Aorta (tissue), 5 donors: ENCODE measurements around the gene ACSS1. TPM values are rescaled to one million over a fixed set of nuclear protein-coding genes. Genes with fewer than 3 reads are reported as not detected.
A peak's percentile ranks its signal among the peaks of the same experiment; 100 is the strongest.

Experiments
- ATAC-seq: fragments of 200-7000 bp; cut with Tn5 transposase; one replicate; pipeline ENCODE4 v1.9.1; 2022; ENCODE audit warnings: moderate library complexity; ENCODE audit not compliant: low FRiP score
- DNase-seq, 2 donors: peaks; one replicate each; pipeline ENCODE4 v3.0.0-alpha.2; 2020
- H3K27ac ChIP-seq, 2 donors: one replicate each; pipeline ENCODE4 v1.5.1; 2013; ENCODE audit warnings: low read length in 2 of 2, mild to moderate bottlenecking in 2 of 2, moderate library complexity in 2 of 2, control low read depth in 1 of 2, inconsistent platforms in 1 of 2, low read depth in 1 of 2
- H3K27me3 ChIP-seq, 2 donors: one replicate each; pipeline ENCODE4 v1.6.1; 2013; ENCODE audit warnings: control low read depth in 1 of 2, low read length in 1 of 2, mild to moderate bottlenecking in 1 of 2, moderate library complexity in 1 of 2; ENCODE audit not compliant: insufficient read depth in 2 of 2, control insufficient read depth in 1 of 2
- H3K36me3 ChIP-seq, 2 donors: one replicate each; pipeline ENCODE4 v1.6.1; 2013; ENCODE audit warnings: control low read depth in 1 of 2, low read length in 1 of 2, mild to moderate bottlenecking in 1 of 2; ENCODE audit not compliant: insufficient read depth in 2 of 2, control insufficient read depth in 1 of 2
- H3K4me1 ChIP-seq, 2 donors: one replicate each; pipeline ENCODE4 v1.6.1; 2013; ENCODE audit warnings: low read length in 2 of 2, control low read depth in 1 of 2, mild to moderate bottlenecking in 1 of 2, moderate library complexity in 1 of 2; ENCODE audit not compliant: insufficient read depth in 2 of 2, control insufficient read depth in 1 of 2
- H3K4me3 ChIP-seq, 2 donors: one replicate each; pipeline ENCODE4 v1.5.1; 2013; ENCODE audit warnings: low read length in 2 of 2, control low read depth in 1 of 2, mild to moderate bottlenecking in 1 of 2
- H3K9me3 ChIP-seq: one replicate; pipeline ENCODE4 v1.6.1; 2013; ENCODE audit warnings: mild to moderate bottlenecking, low read length; ENCODE audit not compliant: control insufficient read depth
- WGBS, 2 donors: extraction: QIAGEN DNeasy Blood & Tissue Kit; methylation state at CpG; one replicate each; pipeline ENCODE4 v1.1.7; 2013; 5-methylcytosine and 5-hydroxymethylcytosine counted together
- intact Hi-C, 2 donors: fragments of 100-400 bp; cut with DNase I; formaldehyde crosslinking; loops; one replicate each; pipeline versions ENCODE4 v1.14.2 to v1.15.0; 2022
- polyA plus RNA-seq, 2 donors: library from polyadenylated mRNA; stranded (reverse); fragments of 200-250 nt; gene quantifications; one replicate each; pipeline ENCODE4 v1.2.3, GENCODE V29; 2013
- total RNA-seq, 2 donors: library from RNA; stranded (reverse); fragmentation: NEBNext Ultra II Directional; extraction: Animal tissue kit (Norgen Biotek cat#: 25700); gene quantifications; one replicate each; pipeline ENCODE4 v1.2.1, GENCODE V29; 2021
- donor health status: healthy with polysubstance abuse.
- donor health status: Bipolar disorder and iron deficiency.
- donor health status: DM: no; HTN: no; CAD: no.
- donor health status: DM: no; HTN: no; CAD: no.
- donor health status: DM: yes; HTN: yes; CAD: no.

Gene ACSS1
- total and polyA plus RNA-seq, 4 donors, result 7.6 to 23.4 (median 18.3) TPM

DNA sequence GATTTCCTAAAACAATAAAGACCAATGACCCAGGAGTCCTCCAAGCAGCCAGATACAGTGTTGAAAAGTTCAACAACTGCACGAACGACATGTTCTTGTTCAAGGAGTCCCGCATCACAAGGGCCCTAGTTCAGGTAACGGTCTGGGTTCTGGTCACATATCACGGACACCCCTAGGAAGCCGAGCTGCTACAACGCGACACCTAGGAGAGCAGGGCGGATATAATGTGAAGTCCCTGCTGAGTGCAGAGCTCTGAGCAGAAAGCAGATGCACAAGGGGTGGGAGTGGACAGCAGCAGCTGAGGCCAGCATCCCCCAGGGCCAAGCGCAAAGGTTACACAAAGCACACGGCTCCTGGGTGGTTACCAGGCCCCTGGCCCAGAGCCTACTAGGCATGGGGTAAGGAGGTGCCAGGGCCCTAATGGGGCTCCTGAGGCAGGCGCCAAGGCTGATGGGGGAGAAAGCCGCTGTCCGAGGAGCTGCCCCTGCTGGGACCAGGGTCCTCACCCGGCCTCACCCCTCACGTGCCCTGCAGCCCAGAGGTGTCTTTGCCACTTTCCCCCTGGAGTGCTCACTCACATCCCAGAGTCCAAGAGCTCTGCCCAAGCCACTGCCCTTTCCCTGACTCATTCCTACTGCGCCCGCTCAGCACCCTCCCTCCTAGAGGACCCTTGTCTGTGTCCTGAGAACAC, 100.5 kb downstream of the ACSS1 start:
- no peaks in the 10 kb centered on the region for H3K36me3 ChIP-seq
- no peak overlapping the region for H3K4me3 ChIP-seq
- H3K4me1 ChIP-seq, result no peaks in the 10 kb centered on the region
- ATAC-seq (no peak), DNase-seq (peak; percentile 38 to 68)
- no peaks in the 10 kb centered on the region for H3K9me3 ChIP-seq
- no peaks in the 10 kb centered on the region for H3K27me3 ChIP-seq
- intact Hi-C loops, result no loop called here
- H3K27ac ChIP-seq, result no peak overlapping the region
- 92 to 93% methylated on average over 18 of the region's 18 CpGs for whole genome bisulfite sequencing, 2 donors

Other genes with a start within 250 kb of the ACSS1 start
- gene CST7, start 108.9 kb downstream of the ACSS1 start, total RNA-seq, result 1 to 10 TPM; 3.1 to 4.6 TPM
- gene CST7, start 108.9 kb downstream of the ACSS1 start, polyA plus RNA-seq, result 1 to 10 TPM; 1.0 to 3.9 TPM
- gene APMAP, start 65.4 kb downstream of the ACSS1 start, total RNA-seq, result 10 to 100 TPM; 43.8 to 54.1 TPM
- gene APMAP, start 65.4 kb downstream of the ACSS1 start, polyA plus RNA-seq, result 10 to 100 TPM; 23.4 to 37.8 TPM
- gene VSX1, start 24.0 kb upstream of the ACSS1 start, total RNA-seq, result not detected
- not detected for gene VSX1, start 24.0 kb upstream of the ACSS1 start, polyA plus RNA-seq
- gene ENTPD6, start 137.6 kb upstream of the ACSS1 start, total RNA-seq, result 10 to 100 TPM; 68.8 to 69.8 TPM
- gene ENTPD6, start 137.6 kb upstream of the ACSS1 start, polyA plus RNA-seq, result 100 to 1,000 TPM in 1 of 2 donors, 10 to 100 TPM in 1; 25.5 to 111 TPM
- 10 to 100 TPM; 92.8 to 95.2 TPM for gene PYGB, start 189.9 kb upstream of the ACSS1 start, total RNA-seq
- gene PYGB, start 189.9 kb upstream of the ACSS1 start, polyA plus RNA-seq, result 100 to 1,000 TPM in 1 of 2 donors, 10 to 100 TPM in 1; 37.9 to 143 TPM